PC-9 (cell line): ENCODE measurements around the gene HNRNPAB. TPM values are rescaled to one million over a fixed set of nuclear protein-coding genes. Genes with fewer than 3 reads are reported as not detected.

Experiments used
- BruUV-seq: library from RNA; stranded (reverse); fragments of 400-500 nt; replicated peaks from 2 replicates; lab custom pipeline; 2021; lab: Mats Ljungman, UMichigan
- CTCF ChIA-PET: fragments of 300-600 bp; sonication (Branson Sonifier 250); formaldehyde crosslinking; loops from one replicate; lab custom pipeline; 2022; ENCODE audit warnings: antibody characterized with exemption; lab: Charles Lee
- POLR2A ChIA-PET: fragments of 300-600 bp; sonication (Branson Sonifier 250); formaldehyde crosslinking; loops from one replicate; lab custom pipeline; 2022; ENCODE audit warnings: antibody characterized with exemption; ENCODE audit not compliant: unreplicated experiment; lab: Charles Lee
- DNase-seq, 2 experiments: peaks; one replicate each; pipeline versions ENCODE4 v3.0.0 to v3.0.0-alpha.2; 2015 to 2022; ENCODE audit warnings: mixed read lengths in 1 of 2
- H2AFZ ChIP-seq: fragments of 200-600 bp; sonication (generic); 2 replicates; pipeline ENCODE4 v1.8.1; 2017; ENCODE audit warnings: antibody characterized with exemption
- H3F3A ChIP-seq: fragments of 200-600 bp; sonication (generic); 2 replicates; pipeline ENCODE4 v1.8.1; 2017; ENCODE audit warnings: antibody characterized with exemption, mild to moderate bottlenecking, low read depth; ENCODE audit not compliant: insufficient read depth
- H3K27ac ChIP-seq: fragments of 200-600 bp; sonication (generic); 2 replicates; pipeline ENCODE4 v1.6.1; 2016; ENCODE audit warnings: mixed run types
- H3K27me3 ChIP-seq: fragments of 200-600 bp; sonication (generic); 2 replicates; pipeline ENCODE4 v1.6.1; 2016; ENCODE audit warnings: low read depth, mixed run types; ENCODE audit not compliant: insufficient read depth
- H3K36me3 ChIP-seq: fragments of 200-600 bp; sonication (generic); 2 replicates; pipeline ENCODE4 v1.6.1; 2016; ENCODE audit warnings: low read depth, mixed run types
- H3K4me1 ChIP-seq: fragments of 200-600 bp; sonication (generic); replicated peaks from 2 replicates; pipeline ENCODE4 v1.6.1; 2016; ENCODE audit warnings: mixed run types; ENCODE audit not compliant: insufficient read depth
- H3K4me2 ChIP-seq: fragments of 200-600 bp; sonication (generic); 2 replicates; pipeline ENCODE4 v1.6.1; 2017; ENCODE audit warnings: mixed run types
- H3K4me3 ChIP-seq: fragments of 200-600 bp; sonication (generic); 2 replicates; pipeline ENCODE4 v1.6.1; 2016; ENCODE audit warnings: mixed run types
- H3K79me2 ChIP-seq: fragments of 200-600 bp; sonication (generic); 2 replicates; pipeline ENCODE4 v1.6.1; 2017; ENCODE audit warnings: low read depth, mixed run types
- H3K9me2 ChIP-seq: fragments of 200-600 bp; sonication (generic); 2 replicates; pipeline ENCODE4 v1.8.1; 2017; ENCODE audit warnings: mild to moderate bottlenecking; ENCODE audit not compliant: insufficient read depth
- H3K9me3 ChIP-seq: fragments of 200-600 bp; sonication (generic); 2 replicates; pipeline ENCODE4 v1.8.1; 2016; ENCODE audit warnings: low read depth; ENCODE audit not compliant: insufficient read depth
- H4K20me1 ChIP-seq: fragments of 200-600 bp; sonication (generic); 2 replicates; pipeline ENCODE4 v1.8.1; 2017; ENCODE audit not compliant: insufficient read depth
- EZH2 ChIP-seq: fragments of 200-600 bp; sonication (generic); IDR thresholded peaks from 2 replicates; pipeline ENCODE4 v1.8.0; 2017; ENCODE audit warnings: antibody characterized with exemption, low read depth
- intact Hi-C: fragments of 100-400 bp; cut with micrococcal nuclease; formaldehyde crosslinking; loops from one replicate; pipeline ENCODE4 v1.10.0; 2022; ENCODE audit not compliant: unreplicated experiment
- total RNA-seq: library from RNA; stranded (reverse); gene quantifications from 2 replicates; pipeline ENCODE4 v1.2.3, GENCODE V29; 2021
- TF ChIP-seq, protein P1 (sequence below): fragments of 200-600 bp; sonication (generic); conservative IDR thresholded peaks from 2 replicates; pipeline ENCODE4 v1.6.1; 2017; ENCODE audit warnings: mixed run types, antibody characterized with exemption, mild to moderate bottlenecking, moderate library complexity

HNRNPAB gene
- total RNA-seq, 1 experiment from 2014 or later: 193 TPM

DNA sequence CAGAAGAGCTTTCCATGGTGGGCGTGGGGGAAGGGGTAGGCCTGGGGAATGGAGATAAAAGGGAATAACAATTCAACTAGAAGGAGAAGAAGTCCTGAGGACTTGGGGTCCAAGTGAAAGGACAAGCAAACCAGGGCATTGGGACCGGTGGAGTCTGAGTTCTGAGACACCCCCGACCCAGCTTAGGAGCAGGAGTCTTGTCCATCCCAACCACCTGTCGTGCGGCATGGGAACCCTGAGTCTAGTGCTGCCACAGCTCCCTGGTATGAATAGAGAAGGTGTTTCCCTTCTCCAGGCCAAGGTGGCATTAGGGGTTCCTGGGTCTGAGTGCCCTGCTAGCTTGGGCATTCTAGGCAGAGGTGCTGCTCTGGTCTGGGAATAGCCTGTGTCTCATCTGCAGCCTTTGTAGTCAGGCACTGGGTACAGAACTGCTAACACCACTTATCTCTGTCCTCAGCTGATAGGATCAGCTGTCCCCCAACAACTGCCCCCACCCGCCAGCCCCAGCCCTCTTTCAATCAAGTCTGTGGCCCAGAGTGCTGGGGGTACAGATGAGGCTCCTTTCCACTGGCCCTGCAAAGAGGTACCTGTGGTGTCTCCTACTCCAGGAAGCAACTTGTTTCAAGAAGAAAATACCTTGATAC, 9.9 kb downstream of the HNRNPAB start:
- ChIA-PET POLR2A (no interaction called here), CTCF (no interaction called here)
- H3K9me2 ChIP-seq: no peaks in the 10 kb centered on the region
- peaks cover 53% of the 10 kb centered on the region for H4K20me1 ChIP-seq
- H3K4me3 ChIP-seq: no peak overlapping the region
- intact Hi-C loops: no loop called here
- no peak overlapping the region for H2AFZ ChIP-seq
- no peak overlapping the region for H3K4me2 ChIP-seq
- peaks cover 6% of the 10 kb centered on the region; the same call in 1 of the 2 replicates for H3K79me2 ChIP-seq
- BruUV-seq: no TSS peak
- H3K4me1 ChIP-seq: no peaks in the 10 kb centered on the region
- DNase-seq: no peak
- H3K27me3 ChIP-seq: no peaks in the 10 kb centered on the region
- TF ChIP-seq, protein P1, sequence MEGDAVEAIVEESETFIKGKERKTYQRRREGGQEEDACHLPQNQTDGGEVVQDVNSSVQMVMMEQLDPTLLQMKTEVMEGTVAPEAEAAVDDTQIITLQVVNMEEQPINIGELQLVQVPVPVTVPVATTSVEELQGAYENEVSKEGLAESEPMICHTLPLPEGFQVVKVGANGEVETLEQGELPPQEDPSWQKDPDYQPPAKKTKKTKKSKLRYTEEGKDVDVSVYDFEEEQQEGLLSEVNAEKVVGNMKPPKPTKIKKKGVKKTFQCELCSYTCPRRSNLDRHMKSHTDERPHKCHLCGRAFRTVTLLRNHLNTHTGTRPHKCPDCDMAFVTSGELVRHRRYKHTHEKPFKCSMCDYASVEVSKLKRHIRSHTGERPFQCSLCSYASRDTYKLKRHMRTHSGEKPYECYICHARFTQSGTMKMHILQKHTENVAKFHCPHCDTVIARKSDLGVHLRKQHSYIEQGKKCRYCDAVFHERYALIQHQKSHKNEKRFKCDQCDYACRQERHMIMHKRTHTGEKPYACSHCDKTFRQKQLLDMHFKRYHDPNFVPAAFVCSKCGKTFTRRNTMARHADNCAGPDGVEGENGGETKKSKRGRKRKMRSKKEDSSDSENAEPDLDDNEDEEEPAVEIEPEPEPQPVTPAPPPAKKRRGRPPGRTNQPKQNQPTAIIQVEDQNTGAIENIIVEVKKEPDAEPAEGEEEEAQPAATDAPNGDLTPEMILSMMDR: no peak
- TF ChIP-seq EZH2: no peak
- H3K9me3 ChIP-seq: no peaks in the 10 kb centered on the region
- H3K36me3 ChIP-seq: peaks cover 23% of the 10 kb centered on the region
- no peak overlapping the region for H3K27ac ChIP-seq
- peaks cover 77% of the 10 kb centered on the region for H3F3A ChIP-seq

DNA sequence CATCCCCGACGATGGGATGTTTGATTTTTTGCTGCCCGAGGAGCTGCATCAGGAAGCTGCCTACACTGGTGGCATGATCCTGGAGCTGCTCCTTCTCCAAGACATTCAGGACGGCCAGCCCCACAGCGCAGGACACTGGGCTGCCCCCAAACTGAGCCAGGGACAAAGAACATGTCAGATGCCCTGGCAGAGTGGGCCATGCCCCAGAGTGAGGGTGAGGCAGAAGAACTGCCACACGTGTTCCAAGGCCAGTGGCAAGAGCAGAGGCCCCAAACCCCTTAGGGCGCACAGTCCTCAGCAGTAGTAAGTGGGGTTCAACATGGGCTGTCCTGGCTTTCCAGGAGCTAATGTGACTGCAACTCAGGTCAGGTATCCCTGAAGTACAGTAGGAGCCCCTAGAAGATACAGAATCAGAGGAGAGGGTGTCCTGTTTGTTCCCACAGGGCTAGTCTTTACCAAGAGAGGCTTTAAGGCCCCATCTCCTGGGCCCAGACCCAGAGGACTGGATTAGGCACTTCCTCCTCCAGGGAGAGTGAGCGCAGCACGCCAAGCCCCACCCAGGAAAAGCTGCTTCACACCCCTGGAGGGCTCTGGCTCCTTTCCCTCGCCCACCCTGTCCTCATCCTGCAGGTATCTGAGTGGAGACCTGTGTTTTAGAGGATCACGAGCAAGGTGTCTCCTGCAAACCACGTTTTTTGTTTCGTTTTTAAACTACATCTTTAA, 11.1 kb downstream of the HNRNPAB start:
- no peaks in the 10 kb centered on the region for H3K27me3 ChIP-seq
- DNase-seq: no peak
- no peak overlapping the region for H3K27ac ChIP-seq
- no peaks in the 10 kb centered on the region for H3K9me3 ChIP-seq
- H3K4me2 ChIP-seq: no peak overlapping the region
- BruUV-seq: no TSS peak
- H3K9me2 ChIP-seq: no peaks in the 10 kb centered on the region
- H3K4me3 ChIP-seq: no peak overlapping the region
- TF ChIP-seq, protein P1: no peak
- TF ChIP-seq EZH2: no peak
- no peak overlapping the region for H2AFZ ChIP-seq
- H3F3A ChIP-seq: peaks cover 75% of the 10 kb centered on the region
- intact Hi-C loops: no loop called here
- POLR2A ChIA-PET: interaction anchor here (0.5 to 0.6 kb wide), 2 partner anchors 63 to 411 kb away, joined by 3 to 5 read pairs; no protein-coding TSS in a partner anchor
- peaks cover 18% of the 10 kb centered on the region for H3K36me3 ChIP-seq
- no peaks in the 10 kb centered on the region for H3K79me2 ChIP-seq
- no peaks in the 10 kb centered on the region for H3K4me1 ChIP-seq
- H4K20me1 ChIP-seq: peaks cover 46% of the 10 kb centered on the region
- CTCF ChIA-PET: no interaction called here

DNA sequence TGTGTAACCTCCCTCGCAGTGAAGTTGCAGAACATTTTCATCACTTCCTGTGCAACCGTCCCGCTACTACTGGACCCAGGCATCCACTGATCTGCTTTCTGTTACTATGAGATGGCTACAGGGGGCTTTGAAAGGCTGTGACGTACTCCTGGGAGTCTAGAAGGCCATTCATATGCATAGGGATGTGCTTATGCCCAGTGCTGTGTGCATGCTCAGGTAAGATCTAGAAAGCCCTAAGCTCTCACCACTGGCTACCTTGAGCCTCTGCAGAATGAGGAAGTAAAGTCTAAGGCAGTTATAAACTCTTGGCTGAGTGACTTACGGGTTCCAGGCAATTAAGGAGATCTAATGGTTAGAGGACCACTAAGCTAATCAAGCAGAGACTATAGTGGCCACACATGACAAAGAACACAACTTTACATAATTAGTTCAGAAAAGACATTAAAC, 11.8 kb downstream of the HNRNPAB start:
- H3K4me3 ChIP-seq: no peak overlapping the region
- H4K20me1 ChIP-seq: peaks cover 47% of the 10 kb centered on the region
- ChIA-PET POLR2A (interaction anchor here (0.5 to 0.6 kb wide), 2 partner anchors 63 to 410 kb away, joined by 3 to 5 read pairs; no protein-coding TSS in a partner anchor), CTCF (no interaction called here)
- H3K27me3 ChIP-seq: no peaks in the 10 kb centered on the region
- DNase-seq: no peak
- H3K9me2 ChIP-seq: no peaks in the 10 kb centered on the region
- no peak overlapping the region for H3K4me2 ChIP-seq
- no peaks in the 10 kb centered on the region for H3K4me1 ChIP-seq
- H3K27ac ChIP-seq: no peak overlapping the region
- intact Hi-C loops: no loop called here
- no peak for TF ChIP-seq EZH2
- TF ChIP-seq, protein P1: no peak
- peaks cover 15% of the 10 kb centered on the region for H3K36me3 ChIP-seq
- no peak overlapping the region for H2AFZ ChIP-seq
- no peaks in the 10 kb centered on the region for H3K9me3 ChIP-seq
- BruUV-seq: no TSS peak
- peaks cover 75% of the 10 kb centered on the region for H3F3A ChIP-seq
- H3K79me2 ChIP-seq: no peaks in the 10 kb centered on the region
